ENCODE data around the gene TRAPPC3. TPM values are rescaled to one million over a fixed set of nuclear protein-coding genes. Genes with fewer than 3 reads are reported as not detected.

The TRAPPC3 gene
- total RNA-seq, 3 donors from 2014 or later (not counting 1 experiment from before 2014, with no cell fraction given) = 28.0 to 34.7 (median 34.3) TPM

DNA sequence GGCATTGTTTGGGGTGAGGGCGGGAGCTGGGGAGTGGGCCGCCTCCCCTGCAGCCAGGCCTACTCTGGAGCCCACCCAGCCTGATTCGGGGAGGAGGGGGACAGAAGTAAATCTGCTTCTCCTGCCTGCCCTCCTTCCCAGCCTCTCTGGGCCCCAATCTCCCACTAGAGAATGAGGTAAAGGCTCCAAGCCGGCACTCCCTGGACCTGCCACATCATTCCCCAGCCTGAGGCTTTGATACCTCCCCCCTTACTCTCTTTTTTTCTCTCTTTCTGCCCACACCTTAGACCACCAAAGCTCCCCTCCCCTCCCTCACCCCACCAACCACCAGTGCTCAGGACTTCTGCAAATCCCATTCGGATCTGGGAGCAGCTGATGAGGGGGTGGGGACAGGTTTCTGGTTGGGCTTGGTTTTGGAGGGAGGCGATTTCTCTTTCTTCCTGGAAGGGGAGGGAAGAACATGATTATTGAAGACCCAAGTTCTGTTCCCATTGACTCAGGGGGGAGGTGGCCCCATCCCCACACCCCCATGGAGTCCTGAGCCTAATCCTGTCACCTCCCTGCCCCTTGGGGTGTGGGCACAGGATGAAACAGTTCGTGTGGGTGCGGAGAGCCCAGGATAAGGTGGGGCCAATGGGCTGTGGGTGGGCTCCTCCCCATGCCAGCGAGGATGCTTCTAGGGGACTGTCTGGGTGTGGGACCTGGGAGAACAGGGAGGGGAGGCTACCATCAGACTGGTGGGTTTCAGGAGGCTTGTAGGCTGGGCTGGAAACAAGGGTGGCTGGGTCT, 8.0 kb upstream of the TRAPPC3 start:
- TF ChIP-seq, protein P1, sequence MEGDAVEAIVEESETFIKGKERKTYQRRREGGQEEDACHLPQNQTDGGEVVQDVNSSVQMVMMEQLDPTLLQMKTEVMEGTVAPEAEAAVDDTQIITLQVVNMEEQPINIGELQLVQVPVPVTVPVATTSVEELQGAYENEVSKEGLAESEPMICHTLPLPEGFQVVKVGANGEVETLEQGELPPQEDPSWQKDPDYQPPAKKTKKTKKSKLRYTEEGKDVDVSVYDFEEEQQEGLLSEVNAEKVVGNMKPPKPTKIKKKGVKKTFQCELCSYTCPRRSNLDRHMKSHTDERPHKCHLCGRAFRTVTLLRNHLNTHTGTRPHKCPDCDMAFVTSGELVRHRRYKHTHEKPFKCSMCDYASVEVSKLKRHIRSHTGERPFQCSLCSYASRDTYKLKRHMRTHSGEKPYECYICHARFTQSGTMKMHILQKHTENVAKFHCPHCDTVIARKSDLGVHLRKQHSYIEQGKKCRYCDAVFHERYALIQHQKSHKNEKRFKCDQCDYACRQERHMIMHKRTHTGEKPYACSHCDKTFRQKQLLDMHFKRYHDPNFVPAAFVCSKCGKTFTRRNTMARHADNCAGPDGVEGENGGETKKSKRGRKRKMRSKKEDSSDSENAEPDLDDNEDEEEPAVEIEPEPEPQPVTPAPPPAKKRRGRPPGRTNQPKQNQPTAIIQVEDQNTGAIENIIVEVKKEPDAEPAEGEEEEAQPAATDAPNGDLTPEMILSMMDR (IDR thresholded peaks at IDR 0.05) = no peak
- Histone ChIP-seq H3K27me3 (ENCODE audit: control insufficient read depth, insufficient read depth, low read length) (no peaks in the 10 kb centered on the region), H3K4me1 (ENCODE audit: control insufficient read depth, insufficient read depth, low read length) (peaks cover 74% of the 10 kb centered on the region), H3K9me3 (ENCODE audit: control insufficient read depth, insufficient read depth, low read length) (no peaks in the 10 kb centered on the region), H3K4me3 (ENCODE audit: low read length) (peak overlapping the region; percentile 66), H3K36me3 (ENCODE audit: control insufficient read depth, insufficient read depth, low read length) (no peaks in the 10 kb centered on the region), H3K27ac (ENCODE audit: low read length) (peak overlapping the region; percentile 67)
- no peak for ATAC-seq
- H3K36me3 Mint-ChIP-seq = no peaks in the 10 kb centered on the region
- intact Hi-C loops (cut with micrococcal nuclease) = loop anchor here (1.0 kb wide), 1 partner anchor 8 kb away; the partner anchor contains the start of gene TRAPPC3
- DNase-seq = peak in 1 of 2 donors; percentile 19
- peaks cover 63 to 80% of the 10 kb centered on the region in 2 donors for H3K4me1 Mint-ChIP-seq
- peak overlapping the region; percentile 89 to 99 for H3K27ac Mint-ChIP-seq
- H3K27me3 Mint-ChIP-seq (ENCODE audit: low read depth in 2 of 2) = no peaks in the 10 kb centered on the region
- 7% methylated on average over 7 of the region's 9 CpGs for WGBS (ENCODE audit: insufficient coverage)
- H3K4me3 Mint-ChIP-seq = peak overlapping the region; percentile 87
- no peaks in the 10 kb centered on the region for H3K9me3 Mint-ChIP-seq

DNA sequence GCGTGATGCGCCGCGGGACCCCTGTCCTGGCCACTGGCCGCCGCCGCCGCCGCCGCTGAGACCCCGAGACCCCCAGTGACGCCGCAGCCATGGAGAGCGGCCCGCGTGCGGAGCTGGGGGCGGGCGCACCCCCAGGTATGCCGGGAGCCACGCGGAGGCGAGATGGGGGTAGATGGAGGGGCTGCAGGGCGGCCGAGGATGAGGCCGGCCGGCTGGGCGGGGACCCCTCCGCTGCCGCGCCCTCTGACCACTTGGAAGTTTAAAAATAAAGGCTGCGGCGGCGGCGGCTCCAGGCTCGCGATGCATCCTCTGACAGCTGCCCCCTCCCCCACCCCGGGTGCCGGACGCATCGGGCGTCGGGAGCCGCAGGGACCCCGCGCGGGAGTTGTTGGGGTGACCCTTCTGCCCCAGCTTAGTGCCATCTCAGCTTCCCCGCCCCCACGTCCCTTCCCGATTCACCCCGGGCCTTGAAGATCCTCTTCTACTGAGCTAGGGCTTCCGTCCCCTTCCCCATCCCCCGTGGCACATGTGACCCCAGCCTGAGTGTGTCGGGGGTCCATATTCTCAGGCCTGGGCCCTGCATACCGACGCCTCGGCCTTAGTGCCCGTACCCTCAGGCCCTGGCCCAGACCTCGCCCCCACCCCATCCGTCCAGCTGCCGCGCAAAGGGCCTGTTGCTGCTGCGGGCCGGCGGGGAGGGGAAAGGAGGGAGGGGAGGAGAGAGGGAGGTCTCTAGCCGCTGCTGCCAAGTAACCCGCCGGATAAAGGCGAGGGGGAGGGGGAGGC, 7.2 kb upstream of the TRAPPC3 start:
- ATAC-seq (peak in 2 of 3 donors; percentile 16 to 24), DNase-seq (peak; percentile 53 to 69)
- TF ChIP-seq, protein P1 (IDR thresholded peaks at IDR 0.05) = no peak
- peak overlapping the region; percentile 89 to 99 for H3K27ac Mint-ChIP-seq
- under 1% methylated on average over 69 of the region's 69 CpGs for WGBS (ENCODE audit: insufficient coverage)
- H3K27ac ChIP-seq (ENCODE audit: low read length) = peak overlapping the region; percentile 67
- intact Hi-C loops (cut with micrococcal nuclease) = loop anchor here (1.0 kb wide), 1 partner anchor 7 kb away; the partner anchor contains the start of gene TRAPPC3
- peaks cover 63 to 80% of the 10 kb centered on the region in 2 donors for H3K4me1 Mint-ChIP-seq
- no peaks in the 10 kb centered on the region for H3K27me3 Mint-ChIP-seq (ENCODE audit: low read depth in 2 of 2)
- no peaks in the 10 kb centered on the region for H3K9me3 ChIP-seq (ENCODE audit: control insufficient read depth, insufficient read depth, low read length)
- H3K4me3 ChIP-seq (ENCODE audit: low read length) = peak overlapping the region; percentile 66
- H3K4me1 ChIP-seq (ENCODE audit: control insufficient read depth, insufficient read depth, low read length) = peaks cover 74% of the 10 kb centered on the region
- no peaks in the 10 kb centered on the region for H3K27me3 ChIP-seq (ENCODE audit: control insufficient read depth, insufficient read depth, low read length)
- peak overlapping the region; percentile 87 for H3K4me3 Mint-ChIP-seq
- H3K36me3 Mint-ChIP-seq = no peaks in the 10 kb centered on the region
- no peaks in the 10 kb centered on the region for H3K36me3 ChIP-seq (ENCODE audit: control insufficient read depth, insufficient read depth, low read length)
- H3K9me3 Mint-ChIP-seq = no peaks in the 10 kb centered on the region

GRCh38 chr1:36155408-36156328, 6.4 kb upstream of the TRAPPC3 start, which contains the start of gene MAP7D1:
MAP7D1 (plus strand) TSS chr1:36156160; CDS start chr1:36156418, 258 bp downstream.
- peak within 1 kb of the TSS; percentile 88 for H3K4me3 Mint-ChIP-seq

More at GRCh38 chr1:36155408-36156328, 6.4 kb upstream of the TRAPPC3 start, which contains the start of gene MAP7D1:
- Mint-ChIP-seq H3K27ac (peak within 1 kb of the TSS; percentile 99 to 100), H3K4me1 (peaks cover 61 to 81% of the 10 kb centered on the region in 2 donors), H3K36me3 (no peaks in the 10 kb centered on the region), H3K27me3 (ENCODE audit: low read depth in 2 of 2) (no peaks in the 10 kb centered on the region), H3K9me3 (no peaks in the 10 kb centered on the region)
- DNase-seq = peak; percentile 90 to 93
- peak within 1 kb of the TSS; percentile 96 for H3K27ac ChIP-seq (ENCODE audit: low read length)
- TF ChIP-seq, protein P1 (IDR thresholded peaks at IDR 0.05) = no peak
- H3K36me3 ChIP-seq (ENCODE audit: control insufficient read depth, insufficient read depth, low read length) = no peaks in the 10 kb centered on the region
- WGBS (ENCODE audit: insufficient coverage) = under 1% methylated on average over 86 of the region's 88 CpGs
- no peaks in the 10 kb centered on the region for H3K27me3 ChIP-seq (ENCODE audit: control insufficient read depth, insufficient read depth, low read length)
- ATAC-seq = peak; percentile 68 to 89 (median 81)
- H3K4me3 ChIP-seq (ENCODE audit: low read length) = peak within 1 kb of the TSS; percentile 66
- H3K9me3 ChIP-seq (ENCODE audit: control insufficient read depth, insufficient read depth, low read length) = no peaks in the 10 kb centered on the region
- peaks cover 74% of the 10 kb centered on the region for H3K4me1 ChIP-seq (ENCODE audit: control insufficient read depth, insufficient read depth, low read length)
- intact Hi-C loops (cut with micrococcal nuclease) = no loop called here
